HG03521 (cell line): ENCODE data around the gene CAMK1D.

ENCODE experiments used
- ATAC-seq: cut with Tn5 transposase; IDR thresholded peaks from one replicate; pipeline ENCODE4 v1.9.1; 2021; ENCODE audit warnings: mild to moderate bottlenecking, moderate library complexity; ENCODE audit not compliant: unreplicated experiment

Gene CAMK1D

GRCh38 chr10:12369982-12370381 lies 20.6 kb downstream of the CAMK1D start:
- no peak for ATAC-seq

- no peak for ATAC-seq
Observed at GRCh38 chr10:12372846-12373245, 23.5 kb downstream of the CAMK1D start.

- no peak for ATAC-seq
Observed at GRCh38 chr10:12375076-12375504, 25.7 kb downstream of the CAMK1D start.

DNA sequence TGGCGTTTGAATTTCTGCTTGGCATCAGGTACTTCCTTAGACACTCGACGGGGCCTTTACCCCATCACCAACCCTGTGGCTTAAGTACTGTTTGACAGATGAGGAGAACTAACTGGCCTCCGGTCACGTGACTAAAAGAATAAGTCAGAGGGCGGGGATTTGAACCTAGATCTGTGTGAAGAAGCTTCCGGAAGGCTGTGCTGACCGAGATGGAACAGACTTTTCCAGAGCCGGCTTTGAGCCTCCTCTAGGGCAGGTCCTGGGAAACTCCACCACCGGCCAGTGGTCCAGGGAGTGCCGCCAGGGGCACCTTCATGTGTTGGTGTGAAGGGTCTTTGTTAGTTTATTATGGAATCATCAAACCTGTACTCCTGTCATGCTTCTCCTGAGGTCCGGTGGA lies 26.9 kb downstream of the CAMK1D start:
- ATAC-seq, result no peak

DNA sequence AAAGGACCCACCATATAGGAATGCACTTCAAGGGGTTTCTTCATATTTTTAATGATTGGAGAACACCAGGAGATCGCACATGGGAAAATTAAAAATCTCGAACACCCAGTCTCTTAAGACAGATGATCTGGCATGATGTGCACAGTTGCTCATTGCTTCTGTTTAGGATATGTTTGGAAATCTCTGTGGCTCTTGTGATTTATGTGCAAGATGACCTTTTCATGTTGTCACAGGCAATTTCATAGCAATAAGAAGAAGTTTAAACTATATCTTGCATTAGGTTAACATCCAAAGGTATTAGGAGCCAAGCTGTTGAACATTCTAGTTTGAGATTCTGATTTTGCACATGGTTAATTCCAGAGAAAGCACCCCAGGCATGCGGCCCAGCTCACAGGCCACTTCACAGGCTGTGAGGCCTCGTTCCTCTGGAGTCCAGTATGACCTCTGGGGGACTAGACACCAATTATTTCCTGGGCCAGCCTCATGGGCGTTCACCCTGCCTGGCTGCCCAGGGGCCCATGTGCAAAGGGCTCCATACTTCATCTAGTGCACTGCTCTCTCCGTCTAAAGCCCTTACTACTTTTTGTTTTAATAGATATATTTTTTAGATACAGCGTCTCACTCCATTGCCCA lies 28.4 kb downstream of the CAMK1D start:
- no peak for ATAC-seq

DNA sequence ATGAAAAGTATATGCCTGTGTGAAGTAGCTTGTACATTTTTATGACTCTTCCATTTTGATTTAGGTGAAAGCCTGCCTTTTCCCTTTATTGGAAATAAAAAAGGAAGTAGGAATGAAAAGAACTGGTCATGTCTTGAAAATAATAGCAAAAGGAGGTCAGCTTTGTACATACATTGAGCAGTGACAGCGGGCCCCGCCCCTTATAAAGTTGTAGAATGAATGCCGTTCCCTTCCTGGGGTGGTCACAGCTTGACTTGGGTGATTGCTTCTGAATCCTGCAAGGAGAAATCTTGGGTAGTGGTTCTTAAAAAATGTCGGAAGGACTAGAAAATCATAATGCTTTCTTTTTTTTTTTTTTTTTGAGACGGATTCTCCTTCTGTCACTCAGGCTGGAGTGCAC lies 31.7 kb downstream of the CAMK1D start:
- ATAC-seq, result no peak

GRCh38 chr10:12381536-12382156 lies 32.3 kb downstream of the CAMK1D start:
- no peak for ATAC-seq

DNA sequence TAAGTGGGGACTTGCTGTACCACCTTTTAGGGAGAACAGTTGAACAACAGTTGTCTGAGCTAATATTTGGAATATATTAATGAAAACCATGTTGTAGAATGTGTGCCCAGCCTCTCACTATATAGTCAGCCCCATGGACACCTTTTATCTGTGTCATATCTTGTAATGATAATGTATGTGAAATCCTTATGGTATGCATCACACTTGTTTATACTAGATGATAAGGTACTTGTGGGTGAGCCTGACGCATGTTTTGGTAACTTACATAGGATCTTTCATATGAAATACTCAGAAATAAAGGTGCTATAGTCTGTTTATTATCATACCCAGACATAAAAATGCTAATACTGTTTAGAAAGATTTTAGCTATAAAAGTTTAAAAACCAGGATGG lies 32.8 kb downstream of the CAMK1D start:
- ATAC-seq, result no peak

DNA sequence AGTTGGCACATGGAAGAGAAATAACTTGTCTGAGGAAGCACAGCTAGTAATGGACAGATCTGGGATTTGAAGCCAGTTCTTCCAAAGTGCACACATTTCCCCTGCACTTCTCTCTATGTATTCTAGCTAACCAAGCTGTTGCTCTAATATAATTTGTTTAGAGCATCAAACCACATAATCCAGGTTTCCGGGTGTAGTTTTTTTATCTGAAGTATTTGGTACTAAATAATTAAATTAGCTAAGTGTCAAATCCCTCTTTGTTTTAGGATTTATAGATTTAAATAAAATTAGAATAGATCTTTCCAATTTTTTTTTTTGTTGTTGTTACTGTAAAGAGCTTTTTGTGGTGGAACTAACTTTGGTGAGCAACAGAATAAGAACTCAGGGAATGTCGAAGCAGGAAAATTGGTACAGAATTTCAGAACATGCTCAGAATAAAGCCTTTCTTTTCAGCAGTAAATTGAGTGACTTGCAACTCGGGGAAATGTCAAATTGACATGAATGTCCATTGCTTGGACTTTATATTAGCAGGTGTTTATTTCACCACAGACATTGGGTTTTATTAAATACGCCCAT lies 33.7 kb downstream of the CAMK1D start:
- no peak for ATAC-seq

GRCh38 chr10:12384906-12385305 lies 35.6 kb downstream of the CAMK1D start:
- ATAC-seq, result no peak

DNA sequence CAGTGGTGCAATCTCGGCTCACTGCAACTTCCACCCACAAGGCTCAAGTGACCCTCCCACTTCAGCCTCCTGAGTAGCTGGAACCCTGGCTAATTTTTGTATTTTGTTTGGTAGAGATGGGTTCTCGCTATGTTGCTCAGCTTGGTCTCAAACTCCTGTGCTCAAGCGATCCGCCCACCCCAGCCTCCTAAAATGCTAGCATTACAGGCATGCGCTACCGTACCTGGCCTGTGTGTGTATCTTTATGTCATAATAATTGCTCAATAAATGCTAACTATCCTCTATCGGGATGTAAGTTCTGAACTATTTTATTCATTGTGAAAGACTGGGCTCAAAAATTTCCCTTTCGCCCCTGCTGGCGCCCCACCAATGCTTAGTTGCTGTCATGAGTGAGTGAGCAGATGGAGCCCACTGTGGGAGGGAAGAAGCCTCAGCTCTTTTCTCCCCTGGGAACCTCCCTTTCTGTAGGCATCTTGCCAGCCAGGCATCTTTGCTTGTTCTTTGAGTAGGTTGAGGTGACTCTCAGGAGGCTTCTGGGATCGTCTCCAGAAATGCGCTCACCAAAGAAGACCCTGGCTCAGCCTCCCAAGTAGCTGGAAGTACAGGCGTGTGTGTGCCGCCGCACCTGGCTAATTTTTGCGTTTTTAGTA lies 38.3 kb downstream of the CAMK1D start:
- ATAC-seq, result no peak

DNA sequence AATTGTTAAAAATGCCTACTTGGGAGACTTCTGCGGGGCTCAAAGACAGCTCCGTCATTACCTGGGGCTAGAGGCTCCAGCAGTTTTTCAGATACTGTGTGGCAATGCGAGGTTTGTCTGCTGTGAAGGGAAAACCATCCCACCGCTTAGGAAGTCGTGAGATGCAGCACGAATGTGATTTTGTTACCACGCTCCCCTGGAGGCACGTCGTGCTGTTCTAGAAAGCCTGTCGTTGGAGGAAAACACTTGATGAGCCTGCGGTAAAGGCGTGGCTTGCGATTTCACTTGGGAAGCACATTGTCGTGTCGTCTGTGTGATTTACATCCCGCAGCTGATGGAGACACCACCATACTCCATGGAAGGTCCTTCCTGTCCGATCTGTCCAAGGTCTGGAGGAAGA lies 39.3 kb downstream of the CAMK1D start:
- no peak for ATAC-seq

- no peak for ATAC-seq
Observed at GRCh38 chr10:12389154-12389734, 39.9 kb downstream of the CAMK1D start.

DNA sequence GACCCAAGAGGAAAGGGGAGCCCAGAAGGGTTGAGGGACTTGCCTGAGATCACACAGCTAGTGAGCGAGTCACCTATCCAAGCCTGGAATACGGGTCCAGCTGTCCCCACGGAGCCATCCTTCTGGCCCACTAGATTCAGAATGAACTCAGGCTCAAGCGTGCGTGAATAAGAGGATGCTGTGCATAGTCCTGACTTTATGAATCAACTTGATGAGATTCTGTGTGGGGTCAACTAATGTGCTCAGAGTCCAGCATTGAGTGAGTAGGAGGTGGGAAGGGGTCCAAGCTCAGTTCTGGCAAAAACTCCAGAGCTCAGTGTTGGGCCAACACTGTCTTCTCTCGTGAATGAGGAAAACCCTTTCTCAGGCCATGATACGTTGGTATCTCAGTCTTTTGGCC lies 41.4 kb downstream of the CAMK1D start:
- ATAC-seq, result no peak

- ATAC-seq, result no peak
Observed at GRCh38 chr10:12391206-12391605, 41.9 kb downstream of the CAMK1D start.

DNA sequence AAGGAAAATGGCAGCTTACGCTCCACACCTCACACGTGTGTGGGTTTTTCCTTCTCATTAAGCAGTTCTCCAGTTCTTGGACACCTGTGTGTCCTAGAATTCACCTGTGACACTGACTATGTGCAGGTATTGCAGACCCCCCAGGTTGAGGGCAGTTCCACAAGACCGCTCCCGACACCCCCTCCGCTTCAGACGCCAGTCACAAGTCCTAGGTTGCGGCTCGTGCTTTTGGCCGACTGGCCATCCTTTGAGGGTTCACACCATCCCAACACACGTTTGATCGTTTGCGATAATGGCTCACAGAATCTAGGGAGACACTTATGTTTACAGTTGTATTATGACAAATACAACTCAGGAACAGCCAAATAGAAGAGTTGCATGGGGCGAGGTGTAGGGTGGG lies 44.5 kb downstream of the CAMK1D start:
- ATAC-seq, result no peak

- no peak for ATAC-seq
Observed at GRCh38 chr10:12394241-12395033, 45.1 kb downstream of the CAMK1D start.

DNA sequence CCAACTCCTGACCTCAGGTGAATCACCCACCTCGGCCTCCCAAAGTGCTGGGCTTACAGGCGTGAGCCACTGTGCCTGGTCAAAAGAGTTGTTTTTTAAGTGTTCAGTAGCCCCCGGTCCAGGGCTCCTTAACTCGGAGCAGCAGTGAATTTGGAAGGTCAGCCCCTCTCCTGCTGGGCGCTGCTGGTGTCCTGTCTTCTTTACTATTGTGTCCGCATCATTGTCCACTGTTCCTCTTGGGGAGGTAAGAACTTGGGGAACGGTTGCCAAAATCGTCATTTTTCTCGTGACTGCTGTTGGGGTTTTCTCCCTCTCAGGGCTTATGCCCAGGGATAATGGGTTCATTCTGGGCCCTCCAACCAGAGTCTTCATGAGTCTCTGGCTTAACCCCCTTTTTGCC lies 46.7 kb downstream of the CAMK1D start:
- no peak for ATAC-seq

DNA sequence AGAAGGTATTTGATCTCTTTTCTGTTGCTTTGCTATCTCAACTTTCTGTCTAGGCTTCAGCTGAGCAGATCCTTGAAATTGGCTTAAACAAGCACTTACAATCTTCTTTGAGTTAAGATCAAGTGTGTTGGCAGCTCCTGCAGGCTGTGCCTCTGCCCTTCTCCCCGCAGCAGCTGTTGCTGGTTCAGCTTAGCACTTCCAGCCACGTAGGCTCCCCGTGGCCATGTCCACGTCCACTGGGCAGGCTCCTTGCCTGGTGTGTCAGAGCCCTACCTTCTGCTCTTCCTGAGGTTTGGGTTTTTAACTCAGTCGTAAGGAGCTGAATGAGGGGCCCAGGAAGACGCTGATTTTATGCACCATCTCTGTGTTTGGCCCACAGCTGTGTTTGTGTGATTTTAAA lies 47.2 kb downstream of the CAMK1D start:
- ATAC-seq, result no peak

DNA sequence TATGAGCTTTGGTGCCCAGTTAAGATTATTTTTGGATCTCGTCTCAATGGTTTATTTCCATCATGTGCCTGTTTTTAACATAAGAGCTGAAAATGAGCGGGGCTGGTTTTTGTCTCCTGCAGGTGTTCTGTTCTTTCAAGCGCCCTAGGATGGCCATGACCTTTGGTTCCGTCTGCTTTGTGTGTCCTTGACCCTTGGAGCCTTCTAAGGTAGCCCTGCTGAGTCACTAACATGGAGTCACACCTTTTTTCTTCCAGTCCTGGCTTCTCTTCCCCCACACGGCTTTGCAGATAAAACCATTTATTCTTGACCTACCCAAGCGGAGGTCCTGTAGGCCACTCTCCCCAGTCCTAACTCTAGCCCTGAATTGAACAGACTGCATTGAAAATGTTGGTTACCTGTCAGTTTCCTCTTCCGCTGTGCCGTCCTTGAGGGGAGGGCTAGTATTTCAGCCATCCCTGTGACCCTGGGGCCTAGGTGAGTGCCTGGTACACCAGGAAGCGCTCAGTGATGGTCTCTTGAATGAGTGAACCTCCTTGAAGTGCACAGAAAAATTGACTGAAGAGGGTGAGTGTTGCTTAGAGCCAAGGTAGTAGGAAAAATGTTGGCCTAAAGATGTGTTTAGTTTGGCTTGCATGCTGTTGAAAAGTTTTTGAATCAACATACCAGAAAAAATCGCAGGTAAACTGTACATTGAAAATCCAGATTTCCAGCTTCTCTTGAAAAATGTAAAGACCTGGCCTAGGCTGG lies 48.0 kb downstream of the CAMK1D start:
- no peak for ATAC-seq
